SU-DHL-6 (cell line): ENCODE measurements around the gene JTB.
A peak's percentile ranks its signal among the peaks of the same experiment; 100 is the strongest.

Experiments used
- H2AFZ ChIP-seq: fragments of 200-600 bp; sonication (generic); 2 replicates; pipeline ENCODE4 v1.6.1; 2014; ENCODE audit warnings: low read depth, mild to moderate bottlenecking, moderate library complexity, mixed read lengths, antibody characterized with exemption, low read length; ENCODE audit not compliant: severe bottlenecking
- H3F3A ChIP-seq: fragments of 200-600 bp; shearing (Covaris generic); 2 replicates; pipeline ENCODE4 v1.6.0; 2016; ENCODE audit warnings: antibody characterized with exemption, mild to moderate bottlenecking; ENCODE audit not compliant: insufficient read depth
- H3K27ac ChIP-seq: fragments of 200-600 bp; sonication (generic); 2 replicates; pipeline ENCODE4 v1.5.1; 2016; ENCODE audit warnings: low read depth, mild to moderate bottlenecking, low read length, moderate library complexity, mixed read lengths
- H3K27me3 ChIP-seq: fragments of 200-600 bp; sonication (generic), shearing (Covaris generic); 2 replicates; pipeline ENCODE4 v1.6.0; 2014; ENCODE audit warnings: mild to moderate bottlenecking, low read length
- H3K36me3 ChIP-seq: fragments of 200-600 bp; sonication (generic); 2 replicates; pipeline ENCODE4 v1.6.1; 2014; ENCODE audit warnings: mild to moderate bottlenecking, low read length, mixed read lengths
- H3K4me2 ChIP-seq: fragments of 300-600, 200-600 bp; shearing (Covaris generic), sonication (generic); 2 replicates; pipeline ENCODE4 v1.6.0; 2014; ENCODE audit warnings: low read length, low read depth, mild to moderate bottlenecking; ENCODE audit not compliant: poor library complexity, severe bottlenecking
- H3K4me3 ChIP-seq: fragments of 200-600 bp; sonication (generic); 2 replicates; pipeline ENCODE4 v1.5.1; 2014; ENCODE audit warnings: antibody characterized with exemption, low read length, mild to moderate bottlenecking, mixed read lengths; ENCODE audit not compliant: insufficient read depth, poor library complexity, severe bottlenecking
- H3K79me2 ChIP-seq: fragments of 200-600 bp; sonication (generic); 2 replicates; pipeline ENCODE4 v1.6.1; 2014; ENCODE audit warnings: mild to moderate bottlenecking, low read length, moderate library complexity; ENCODE audit not compliant: insufficient read depth
- H3K9ac ChIP-seq: fragments of 200-600 bp; sonication (generic); 2 replicates; pipeline ENCODE4 v1.7.0; 2014; ENCODE audit warnings: mild to moderate bottlenecking, low read length
- H3K9me2 ChIP-seq: fragments of 200-600 bp; sonication (generic); replicated peaks from 2 replicates; pipeline ENCODE4 v1.6.1; 2014; ENCODE audit warnings: low read length; ENCODE audit not compliant: insufficient read depth
- H3K9me3 ChIP-seq: fragments of 200-600 bp; sonication (generic); 2 replicates; pipeline ENCODE4 v1.6.1; 2014; ENCODE audit warnings: low read length, mixed read lengths; ENCODE audit not compliant: insufficient read depth
- H4K20me1 ChIP-seq: fragments of 200-600 bp; sonication (generic); 2 replicates; pipeline ENCODE4 v1.6.1; 2014; ENCODE audit warnings: low read depth, mild to moderate bottlenecking, antibody characterized with exemption, low read length, moderate library complexity, mixed read lengths
- CTCF ChIP-seq: fragments of 200-600 bp; sonication (generic); IDR thresholded peaks from one replicate; pipeline ENCODE4 v1.5.1; 2017; ENCODE audit warnings: antibody characterized with exemption, mild to moderate bottlenecking, low read length, moderate library complexity; ENCODE audit not compliant: insufficient read depth, poor library complexity, severe bottlenecking
- EZH2phosphoT487 ChIP-seq: fragments of 200-600 bp; sonication (generic), shearing (Covaris generic); conservative IDR thresholded peaks from 2 replicates; pipeline ENCODE4 v1.6.1; 2018; ENCODE audit warnings: mild to moderate bottlenecking, antibody characterized with exemption, low read length, moderate library complexity, mixed read lengths

The JTB gene

GRCh38 chr1:153987621-153988020, 10.1 kb upstream of the JTB start:
- no peaks in the 10 kb centered on the region for H3K9me3 ChIP-seq
- peak overlapping the region; percentile 89 for H2AFZ ChIP-seq
- peaks cover 6% of the 10 kb centered on the region for H4K20me1 ChIP-seq
- H3K27ac ChIP-seq, result peak overlapping the region; percentile 63
- H3K36me3 ChIP-seq, result peaks cover 13% of the 10 kb centered on the region
- H3K9me2 ChIP-seq, result no peaks in the 10 kb centered on the region
- H3K79me2 ChIP-seq, result peaks cover 18% of the 10 kb centered on the region
- no peaks in the 10 kb centered on the region for H3K27me3 ChIP-seq
- H3F3A ChIP-seq, result peaks cover 21% of the 10 kb centered on the region
- peak overlapping the region; percentile 34 for H3K9ac ChIP-seq
- H3K4me2 ChIP-seq, result peak overlapping the region; percentile 67
- no peak overlapping the region for H3K4me3 ChIP-seq
- no peak for TF ChIP-seq CTCF
- TF ChIP-seq EZH2phosphoT487, result no peak

DNA sequence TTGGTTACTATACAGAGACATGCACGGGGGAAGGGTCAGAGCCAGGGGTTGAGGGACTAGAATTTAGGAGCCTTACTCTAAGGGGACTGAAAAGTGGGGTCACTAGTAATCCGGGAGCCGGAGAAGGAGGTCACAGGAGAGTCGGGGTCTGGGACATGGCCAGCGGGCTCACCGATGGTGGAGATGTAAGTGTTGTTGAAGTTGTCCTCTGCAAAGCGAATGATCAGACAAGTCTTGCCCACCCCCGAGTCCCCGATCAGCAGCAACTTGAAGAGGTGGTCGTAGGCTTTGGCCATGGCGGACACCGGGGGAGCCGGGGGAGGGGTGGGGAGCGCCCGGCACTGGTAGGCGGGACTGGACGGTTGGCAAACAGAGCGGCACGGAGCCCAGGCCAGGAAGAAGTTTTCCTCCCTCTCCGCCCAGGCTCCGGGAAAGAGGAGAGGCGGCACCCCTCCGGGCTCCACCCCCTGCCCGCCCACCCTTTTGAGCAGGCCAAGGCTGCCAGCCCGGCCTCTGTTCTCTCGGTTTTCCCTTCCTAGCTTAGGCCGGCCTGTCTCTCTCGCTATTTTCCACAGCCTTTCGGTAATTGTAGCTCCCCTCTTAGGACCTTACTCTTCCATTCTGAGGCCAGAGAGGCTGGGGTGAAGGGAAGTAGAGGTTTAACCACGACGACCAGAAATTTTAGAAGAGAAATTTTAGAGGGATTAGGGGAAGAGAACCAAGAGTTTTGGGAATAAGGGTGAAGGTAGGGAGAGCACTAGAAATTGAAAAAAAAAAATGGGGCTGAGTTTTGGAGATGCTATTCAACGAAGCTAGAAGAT, 8.7 kb upstream of the JTB start, which contains the start of gene RAB13:
Gene RAB13 (minus strand): TSS at position 399 of the 821 bp plus-strand sequence. CDS start 103 bp downstream, at position 296.
- Histone ChIP-seq H3K9ac (peak within 1 kb of the TSS; percentile 34), H3K27me3 (no peaks in the 10 kb centered on the region), H4K20me1 (no peaks in the 10 kb centered on the region), H2AFZ (peak within 1 kb of the TSS; percentile 89), H3K4me2 (peak within 1 kb of the TSS; percentile 67), H3K79me2 (peaks cover 6% of the 10 kb centered on the region), H3K9me3 (no peaks in the 10 kb centered on the region), H3K27ac (peak within 1 kb of the TSS; percentile 63), H3K9me2 (no peaks in the 10 kb centered on the region), H3K36me3 (peaks cover under 1% of the 10 kb centered on the region; the same call in 1 of the 2 replicates), H3F3A (peaks cover 6% of the 10 kb centered on the region; the same call in 1 of the 2 replicates), H3K4me3 (no peak within 1 kb of the TSS)
- TF ChIP-seq CTCF (no peak), EZH2phosphoT487 (no peak)

- Histone ChIP-seq H3K36me3 (no peaks in the 10 kb centered on the region), H3K4me2 (no peak overlapping the region), H3F3A (0 out of 2 replicates have a peak, but pooled peaks cover 4% of the 10 kb centered on the region), H3K9me3 (no peaks in the 10 kb centered on the region), H4K20me1 (no peaks in the 10 kb centered on the region), H3K27me3 (no peaks in the 10 kb centered on the region), H3K4me3 (no peak overlapping the region), H2AFZ (no peak overlapping the region), H3K27ac (no peak overlapping the region), H3K9ac (no peak overlapping the region), H3K79me2 (no peaks in the 10 kb centered on the region), H3K9me2 (no peaks in the 10 kb centered on the region)
- TF ChIP-seq EZH2phosphoT487 (no peak), CTCF (no peak)
Observed at GRCh38 chr1:153985341-153985912, 8.0 kb upstream of the JTB start.
